ENCODE measurements around the gene TRIM69. TPM values are rescaled to one million over a fixed set of nuclear protein-coding genes. Genes with fewer than 3 reads are reported as not detected.

TRIM69 gene
- total RNA-seq, 1 donor from 2014 or later = 12.1 TPM

DNA sequence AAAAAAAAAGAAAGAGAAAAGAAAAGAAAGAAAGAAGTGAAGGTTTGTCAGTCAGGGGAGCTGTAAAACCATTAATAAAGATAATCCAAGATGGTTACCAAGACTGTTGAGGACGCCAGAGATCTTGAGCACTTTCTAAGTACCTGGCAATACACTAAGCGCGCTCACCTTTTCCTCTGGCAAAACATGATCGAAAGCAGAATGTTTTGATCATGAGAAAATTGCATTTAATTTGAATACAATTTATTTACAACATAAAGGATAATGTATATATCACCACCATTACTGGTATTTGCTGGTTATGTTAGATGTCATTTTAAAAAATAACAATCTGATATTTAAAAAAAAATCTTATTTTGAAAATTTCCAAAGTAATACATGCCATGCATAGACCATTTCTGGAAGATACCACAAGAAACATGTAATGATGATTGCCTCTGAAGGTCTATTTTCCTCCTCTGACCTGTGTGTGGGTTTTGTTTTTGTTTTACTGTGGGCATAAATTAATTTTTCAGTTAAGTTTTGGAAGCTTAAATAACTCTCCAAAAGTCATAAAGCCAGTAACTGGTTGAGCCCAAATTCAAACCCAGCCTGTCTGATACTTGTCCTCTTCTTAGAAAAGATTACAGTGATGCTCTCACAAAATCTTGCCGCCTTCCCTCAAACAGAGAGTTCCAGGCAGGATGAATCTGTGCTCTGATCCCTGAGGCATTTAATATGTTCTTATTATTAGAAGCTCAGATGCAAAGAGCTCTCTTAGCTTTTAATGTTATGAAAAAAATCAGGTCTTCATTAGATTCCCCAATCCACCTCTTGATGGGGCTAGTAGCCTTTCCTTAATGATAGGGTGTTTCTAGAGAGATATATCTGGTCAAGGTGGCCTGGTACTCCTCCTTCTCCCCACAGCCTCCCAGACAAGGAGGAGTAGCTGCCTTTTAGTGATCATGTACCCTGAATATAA, 23.0 kb upstream of the TRIM69 start:
- Mint-ChIP-seq H3K27me3 (peaks cover 7% of the 10 kb centered on the region), H3K36me3 (ENCODE audit: insufficient read depth) (peaks cover 7% of the 10 kb centered on the region), H3K27ac (no peak overlapping the region), H3K4me1 (ENCODE audit: low read depth) (peaks cover 4% of the 10 kb centered on the region), H3K9me3 (ENCODE audit: low read depth) (no peaks in the 10 kb centered on the region), H3K4me3 (ENCODE audit: low read depth) (peak overlapping the region; percentile 91)
- TF ChIP-seq, protein P1, sequence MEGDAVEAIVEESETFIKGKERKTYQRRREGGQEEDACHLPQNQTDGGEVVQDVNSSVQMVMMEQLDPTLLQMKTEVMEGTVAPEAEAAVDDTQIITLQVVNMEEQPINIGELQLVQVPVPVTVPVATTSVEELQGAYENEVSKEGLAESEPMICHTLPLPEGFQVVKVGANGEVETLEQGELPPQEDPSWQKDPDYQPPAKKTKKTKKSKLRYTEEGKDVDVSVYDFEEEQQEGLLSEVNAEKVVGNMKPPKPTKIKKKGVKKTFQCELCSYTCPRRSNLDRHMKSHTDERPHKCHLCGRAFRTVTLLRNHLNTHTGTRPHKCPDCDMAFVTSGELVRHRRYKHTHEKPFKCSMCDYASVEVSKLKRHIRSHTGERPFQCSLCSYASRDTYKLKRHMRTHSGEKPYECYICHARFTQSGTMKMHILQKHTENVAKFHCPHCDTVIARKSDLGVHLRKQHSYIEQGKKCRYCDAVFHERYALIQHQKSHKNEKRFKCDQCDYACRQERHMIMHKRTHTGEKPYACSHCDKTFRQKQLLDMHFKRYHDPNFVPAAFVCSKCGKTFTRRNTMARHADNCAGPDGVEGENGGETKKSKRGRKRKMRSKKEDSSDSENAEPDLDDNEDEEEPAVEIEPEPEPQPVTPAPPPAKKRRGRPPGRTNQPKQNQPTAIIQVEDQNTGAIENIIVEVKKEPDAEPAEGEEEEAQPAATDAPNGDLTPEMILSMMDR (IDR thresholded peaks at IDR 0.05; ENCODE audit: unreplicated experiment) = no peak
- no peak for DNase-seq (ENCODE audit: low spot score, unreplicated experiment)

DNA sequence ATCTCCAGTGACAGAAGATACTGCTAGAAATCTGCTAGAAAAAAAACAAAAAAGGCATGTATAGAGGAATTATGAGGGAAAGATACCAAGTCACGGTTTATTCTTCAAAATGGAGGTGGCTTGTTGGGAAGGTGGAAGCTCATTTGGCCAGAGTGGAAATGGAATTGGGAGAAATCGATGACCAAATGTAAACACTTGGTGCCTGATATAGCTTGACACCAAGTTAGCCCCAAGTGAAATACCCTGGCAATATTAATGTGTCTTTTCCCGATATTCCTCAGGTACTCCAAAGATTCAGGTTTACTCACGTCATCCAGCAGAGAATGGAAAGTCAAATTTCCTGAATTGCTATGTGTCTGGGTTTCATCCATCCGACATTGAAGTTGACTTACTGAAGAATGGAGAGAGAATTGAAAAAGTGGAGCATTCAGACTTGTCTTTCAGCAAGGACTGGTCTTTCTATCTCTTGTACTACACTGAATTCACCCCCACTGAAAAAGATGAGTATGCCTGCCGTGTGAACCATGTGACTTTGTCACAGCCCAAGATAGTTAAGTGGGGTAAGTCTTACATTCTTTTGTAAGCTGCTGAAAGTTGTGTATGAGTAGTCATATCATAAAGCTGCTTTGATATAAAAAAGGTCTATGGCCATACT, 21.1 kb upstream of the TRIM69 start:
- H3K27ac Mint-ChIP-seq = no peak overlapping the region
- no peak overlapping the region for H3K4me3 Mint-ChIP-seq (ENCODE audit: low read depth)
- H3K27me3 Mint-ChIP-seq = peaks cover 7% of the 10 kb centered on the region
- TF ChIP-seq, protein P1 (IDR thresholded peaks at IDR 0.05; ENCODE audit: unreplicated experiment) = no peak
- H3K4me1 Mint-ChIP-seq (ENCODE audit: low read depth) = peaks cover 4% of the 10 kb centered on the region
- peaks cover 7% of the 10 kb centered on the region for H3K36me3 Mint-ChIP-seq (ENCODE audit: insufficient read depth)
- no peak for DNase-seq (ENCODE audit: low spot score, unreplicated experiment)
- no peaks in the 10 kb centered on the region for H3K9me3 Mint-ChIP-seq (ENCODE audit: low read depth)

DNA sequence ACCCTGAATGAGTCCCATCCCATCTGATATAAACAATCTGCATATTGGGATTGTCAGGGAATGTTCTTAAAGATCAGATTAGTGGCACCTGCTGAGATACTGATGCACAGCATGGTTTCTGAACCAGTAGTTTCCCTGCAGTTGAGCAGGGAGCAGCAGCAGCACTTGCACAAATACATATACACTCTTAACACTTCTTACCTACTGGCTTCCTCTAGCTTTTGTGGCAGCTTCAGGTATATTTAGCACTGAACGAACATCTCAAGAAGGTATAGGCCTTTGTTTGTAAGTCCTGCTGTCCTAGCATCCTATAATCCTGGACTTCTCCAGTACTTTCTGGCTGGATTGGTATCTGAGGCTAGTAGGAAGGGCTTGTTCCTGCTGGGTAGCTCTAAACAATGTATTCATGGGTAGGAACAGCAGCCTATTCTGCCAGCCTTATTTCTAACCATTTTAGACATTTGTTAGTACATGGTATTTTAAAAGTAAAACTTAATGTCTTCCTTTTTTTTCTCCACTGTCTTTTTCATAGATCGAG, 20.5 kb upstream of the TRIM69 start:
- H3K4me3 Mint-ChIP-seq (ENCODE audit: low read depth) = no peak overlapping the region
- no peaks in the 10 kb centered on the region for H3K9me3 Mint-ChIP-seq (ENCODE audit: low read depth)

DNA sequence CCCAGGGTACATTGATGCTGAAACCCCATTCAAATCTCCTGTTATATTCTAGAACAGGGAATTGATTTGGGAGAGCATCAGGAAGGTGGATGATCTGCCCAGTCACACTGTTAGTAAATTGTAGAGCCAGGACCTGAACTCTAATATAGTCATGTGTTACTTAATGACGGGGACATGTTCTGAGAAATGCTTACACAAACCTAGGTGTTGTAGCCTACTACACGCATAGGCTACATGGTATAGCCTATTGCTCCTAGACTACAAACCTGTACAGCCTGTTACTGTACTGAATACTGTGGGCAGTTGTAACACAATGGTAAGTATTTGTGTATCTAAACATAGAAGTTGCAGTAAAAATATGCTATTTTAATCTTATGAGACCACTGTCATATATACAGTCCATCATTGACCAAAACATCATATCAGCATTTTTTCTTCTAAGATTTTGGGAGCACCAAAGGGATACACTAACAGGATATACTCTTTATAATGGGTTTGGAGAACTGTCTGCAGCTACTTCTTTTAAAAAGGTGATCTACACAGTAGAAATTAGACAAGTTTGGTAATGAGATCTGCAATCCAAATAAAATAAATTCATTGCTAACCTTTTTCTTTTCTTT, 19.2 kb upstream of the TRIM69 start:
- Mint-ChIP-seq H3K4me3 (ENCODE audit: low read depth) (no peak overlapping the region), H3K36me3 (ENCODE audit: insufficient read depth) (peaks cover 7% of the 10 kb centered on the region), H3K27me3 (peaks cover 6% of the 10 kb centered on the region), H3K9me3 (ENCODE audit: low read depth) (no peaks in the 10 kb centered on the region), H3K27ac (no peak overlapping the region), H3K4me1 (ENCODE audit: low read depth) (peaks cover 2% of the 10 kb centered on the region)
- TF ChIP-seq, protein P1 (IDR thresholded peaks at IDR 0.05; ENCODE audit: unreplicated experiment) = no peak
- DNase-seq (ENCODE audit: low spot score, unreplicated experiment) = no peak

More for the DNA sequence above, 20.5 kb upstream of the TRIM69 start:
- no peak for DNase-seq (ENCODE audit: low spot score, unreplicated experiment)
- peaks cover 4% of the 10 kb centered on the region for H3K4me1 Mint-ChIP-seq (ENCODE audit: low read depth)
- H3K27me3 Mint-ChIP-seq = peaks cover 7% of the 10 kb centered on the region
- H3K36me3 Mint-ChIP-seq (ENCODE audit: insufficient read depth) = peaks cover 7% of the 10 kb centered on the region
- H3K27ac Mint-ChIP-seq = no peak overlapping the region
- TF ChIP-seq, protein P1 (IDR thresholded peaks at IDR 0.05; ENCODE audit: unreplicated experiment) = no peak
